ENCODE measurements around the gene ASB11. TPM values are rescaled to one million over a fixed set of nuclear protein-coding genes. Genes with fewer than 3 reads are reported as not detected.
"Not testable (repeated sequence)": the region's sequence is repeated elsewhere in the genome, so short reads cannot be mapped to it uniquely, and the experiment has no call there.

Gene ASB11
- total RNA-seq, 1 donor from 2014 or later: not detected

DNA sequence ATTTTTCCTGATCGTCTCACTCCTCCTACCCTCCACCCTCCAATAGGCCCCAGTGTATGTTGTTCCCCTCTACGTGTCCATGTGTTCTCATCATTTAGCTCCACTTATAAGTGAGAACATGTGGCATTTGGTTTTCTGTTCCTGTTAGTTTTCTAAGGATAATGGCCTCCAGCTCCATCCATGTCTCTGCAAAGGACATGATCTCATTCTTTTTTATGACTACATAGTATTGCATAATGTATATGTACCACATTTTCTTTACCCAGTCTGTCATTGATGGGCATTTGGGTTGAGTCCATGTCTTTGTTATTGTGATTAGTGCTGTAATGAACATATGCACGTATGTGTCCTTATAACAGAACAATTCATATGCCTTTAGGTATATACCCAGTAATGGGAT, 9.5 kb downstream of the ASB11 start:
- not testable (repeated sequence) for DNase-seq

GRCh38 chrX:15301924-15302323, 13.5 kb downstream of the ASB11 start:
- DNase-seq: no peak

DNA sequence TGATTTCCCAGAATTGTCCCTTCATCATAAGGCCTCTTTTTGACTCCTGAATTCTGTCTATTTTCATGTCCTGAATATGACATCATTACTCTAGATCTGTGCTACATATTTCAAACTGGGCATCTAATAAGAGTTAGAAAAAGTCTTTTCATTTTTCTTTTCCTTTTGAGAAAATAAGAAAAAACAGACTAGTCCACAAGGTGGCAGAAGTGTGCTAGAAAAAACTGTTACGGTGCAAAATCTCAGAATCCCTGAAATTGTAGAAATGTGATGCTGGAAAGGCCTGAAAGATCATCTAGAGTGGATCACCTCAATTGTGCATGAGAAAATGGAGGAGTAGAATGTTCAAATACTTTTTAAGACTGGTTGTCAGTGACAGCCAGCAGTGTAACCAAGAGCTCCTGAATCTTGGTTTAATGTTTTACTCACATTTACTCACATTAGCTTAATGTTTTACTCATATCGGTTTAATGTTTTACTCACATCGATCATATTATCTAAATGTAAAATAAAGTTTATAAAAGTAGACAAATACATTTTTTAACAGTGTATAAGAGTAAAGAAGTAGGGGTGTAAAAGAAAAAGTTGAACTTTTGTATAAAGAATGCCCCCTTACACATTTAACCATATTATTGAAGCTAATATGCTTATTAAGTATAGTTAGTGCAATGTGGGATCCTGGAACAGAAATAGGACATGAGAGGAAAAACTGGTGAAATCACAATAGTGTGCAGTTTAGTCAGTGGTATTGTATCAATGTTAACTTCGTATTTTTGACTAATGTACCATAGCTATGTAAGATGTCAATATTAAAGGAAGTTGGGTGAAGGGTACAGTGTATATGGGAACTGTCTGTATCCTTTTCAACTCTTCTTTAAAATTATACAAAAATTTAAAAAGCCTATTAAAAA, 15.2 kb downstream of the ASB11 start:
- no peak for DNase-seq

GRCh38 chrX:15298780-15299179, 16.7 kb downstream of the ASB11 start:
- DNase-seq: no peak

DNA sequence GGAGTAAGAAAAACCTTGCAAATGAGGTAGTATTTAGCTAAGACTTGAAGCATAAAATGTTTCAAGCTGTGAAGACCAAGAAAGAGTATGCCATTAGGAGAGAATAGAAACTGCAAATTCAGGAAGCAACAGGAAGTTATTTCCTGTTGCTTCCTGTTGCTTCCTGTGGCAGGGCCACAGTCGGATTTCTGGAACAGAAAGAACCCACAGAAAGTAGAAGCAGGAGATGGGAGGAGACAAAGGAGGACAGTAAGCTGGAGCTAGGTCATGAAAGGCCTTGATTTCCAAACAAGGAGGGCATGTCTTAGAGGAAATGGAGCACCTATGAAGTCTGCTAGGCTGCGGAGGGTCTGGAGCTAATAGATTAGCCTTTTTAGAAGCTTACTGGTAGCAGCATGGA, 17.2 kb downstream of the ASB11 start:
- no peak for DNase-seq

- DNase-seq: no peak
These were observed 22.0 kb downstream of the ASB11 start for GRCh38 chrX:15293451-15293850.

DNA sequence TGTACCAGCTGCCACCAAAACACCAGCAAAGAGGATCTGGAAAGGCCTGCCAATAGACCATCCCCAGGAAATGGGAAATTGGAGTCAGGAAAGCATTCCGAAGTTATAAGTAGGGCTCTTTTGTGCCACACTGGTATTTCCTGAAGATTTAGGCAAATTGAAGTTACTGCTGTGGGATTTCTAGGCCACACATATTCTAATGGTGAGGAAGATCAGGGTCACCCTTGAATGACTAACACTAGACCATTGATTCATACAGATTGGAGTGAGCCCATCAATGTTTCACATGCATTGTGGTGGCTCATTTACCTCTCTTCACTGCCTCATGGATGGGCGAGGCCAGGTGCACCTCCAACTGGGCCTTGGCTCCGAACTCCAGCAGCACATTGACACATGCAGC, 22.6 kb downstream of the ASB11 start:
- no peak for DNase-seq

- DNase-seq: no peak
These were observed 37.8 kb downstream of the ASB11 start for GRCh38 chrX:15277604-15278003.

DNA sequence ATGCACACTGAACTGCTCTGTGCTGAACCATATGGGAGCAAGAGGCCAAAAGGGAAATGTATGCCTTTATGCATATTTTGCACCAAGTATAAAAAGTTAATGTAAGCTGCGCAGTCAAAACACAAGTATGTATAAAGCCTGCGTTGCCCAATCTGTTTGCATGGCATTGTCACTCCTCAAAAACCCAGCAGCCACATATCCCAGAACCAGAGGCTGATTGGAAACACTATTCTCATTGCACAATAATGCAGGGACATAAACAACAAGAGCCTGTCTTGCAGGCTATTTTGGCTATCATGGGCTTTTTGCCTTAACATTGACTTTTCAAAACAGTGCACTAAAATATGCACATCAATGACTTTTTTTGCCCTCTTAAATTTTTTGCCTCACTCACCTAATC, 40.5 kb downstream of the ASB11 start:
- DNase-seq: no peak

DNA sequence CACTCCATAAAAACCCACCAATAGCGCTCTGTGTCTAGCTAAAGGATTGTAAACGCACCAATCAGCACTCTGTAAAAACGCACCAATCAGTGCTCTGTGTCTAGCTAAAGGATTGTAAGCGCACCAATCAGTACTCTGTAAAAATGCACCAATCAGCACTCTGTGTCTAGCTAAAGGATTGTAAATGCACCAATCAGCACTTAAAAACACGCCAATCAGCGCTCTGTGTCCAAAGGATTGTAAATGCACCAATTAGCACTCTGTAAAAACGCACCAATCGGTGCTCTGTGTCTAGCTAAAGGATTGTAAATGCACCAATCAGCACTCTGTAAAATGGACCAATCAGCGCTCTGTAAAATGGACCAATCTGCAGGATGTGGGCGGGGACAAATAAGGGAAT, 42.2 kb downstream of the ASB11 start:
- not testable (repeated sequence) for DNase-seq

DNA sequence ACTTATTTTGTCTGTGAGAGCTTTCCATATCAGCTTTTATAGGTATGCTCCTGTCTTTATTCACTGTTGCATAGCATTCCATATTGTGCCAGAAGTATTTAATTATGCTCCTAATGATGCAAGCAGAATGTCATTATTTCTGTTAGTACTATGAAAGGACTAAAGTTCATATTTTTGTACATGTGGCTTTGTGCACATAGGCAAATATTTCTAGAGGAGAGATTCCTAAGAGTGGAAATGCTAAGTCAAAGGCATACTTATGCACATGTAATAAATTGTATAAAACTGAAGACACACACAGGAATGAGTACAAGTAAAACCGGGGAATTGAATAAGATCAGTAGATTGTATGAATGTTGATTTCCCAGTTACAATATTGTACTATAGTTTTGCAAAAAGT, 43.7 kb downstream of the ASB11 start:
- no peak for DNase-seq

- DNase-seq: no peak
These were observed 45.6 kb downstream of the ASB11 start, which contains the start of gene ASB9 for GRCh38 chrX:15269618-15270521. Gene ASB9, minus strand, starts transcription at chrX:15270083. Its CDS starts 209 bp downstream, at chrX:15269874.

DNA sequence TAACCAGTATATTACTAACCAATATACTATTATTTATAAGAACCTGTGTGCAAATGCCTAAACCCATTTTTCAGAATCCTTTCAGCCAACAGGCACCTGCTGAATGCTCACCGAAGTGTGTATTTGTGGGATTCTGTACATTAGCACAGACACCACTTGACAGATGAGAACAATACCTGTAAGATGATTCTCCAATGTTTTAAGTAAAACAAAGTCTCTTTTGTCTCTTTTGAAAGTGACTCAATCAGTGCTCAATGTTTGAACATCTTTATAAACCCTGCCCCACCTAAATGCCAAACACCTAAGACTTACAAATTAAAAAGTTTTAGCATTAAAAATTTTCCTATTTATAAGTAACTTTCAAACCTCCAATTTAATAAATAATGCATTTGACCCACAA, 46.3 kb downstream of the ASB11 start:
- no peak for DNase-seq

- no peak for DNase-seq
These were observed 60.6 kb downstream of the ASB11 start for GRCh38 chrX:15254852-15255251.

DNA sequence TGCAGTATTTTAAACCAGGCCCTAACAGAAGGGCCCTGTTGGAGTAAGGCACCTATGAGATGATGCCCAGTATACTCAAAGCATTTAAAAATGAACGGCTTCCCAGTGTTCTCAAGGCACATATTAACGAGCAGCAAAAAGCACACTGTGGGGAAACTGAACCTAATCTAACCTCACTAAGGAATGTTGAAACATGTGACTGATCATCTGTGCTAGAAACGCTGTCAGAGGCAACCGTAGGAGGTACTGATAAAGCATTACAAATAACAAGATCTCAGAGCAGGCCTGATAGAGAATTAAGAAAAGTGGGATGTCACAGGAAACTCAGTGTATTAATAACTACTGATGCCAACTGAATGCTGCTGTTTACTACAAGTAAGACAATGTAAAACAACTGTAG, 69.5 kb downstream of the ASB11 start:
- DNase-seq: no peak

- DNase-seq: no peak
These were observed 71.0 kb downstream of the ASB11 start for GRCh38 chrX:15244421-15244820.

DNA sequence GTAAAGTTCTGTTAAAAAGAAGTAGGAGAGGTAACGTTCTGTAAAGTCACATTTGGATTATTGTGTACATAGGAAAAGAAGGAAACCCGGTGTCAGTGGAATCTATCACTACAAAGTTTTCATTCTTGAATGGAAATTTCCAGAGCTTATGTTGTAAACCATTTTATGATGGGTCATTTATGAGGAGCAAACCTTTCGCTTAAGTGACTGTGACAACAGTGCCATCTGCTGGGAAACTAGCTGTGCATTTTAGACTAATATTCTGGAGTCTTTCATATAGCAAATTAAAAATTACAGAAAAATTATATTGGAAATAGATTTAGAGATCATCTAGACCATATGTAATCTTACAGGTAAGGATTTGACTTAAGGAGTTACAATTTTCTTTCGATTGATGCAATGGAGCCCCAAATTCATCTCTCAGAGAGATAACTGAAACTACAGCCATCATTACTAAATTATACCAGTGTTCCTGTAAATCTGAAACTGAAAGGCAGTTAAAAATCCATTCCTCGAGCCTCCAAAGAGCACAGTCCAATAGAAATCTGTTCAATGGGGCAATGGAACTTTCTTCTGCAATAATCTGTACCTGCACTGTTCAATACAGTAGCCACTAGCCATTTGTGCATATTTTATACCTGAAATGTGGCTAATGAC, 72.4 kb downstream of the ASB11 start:
- DNase-seq: peak; percentile 1

- DNase-seq: no peak
These were observed 74.1 kb downstream of the ASB11 start for GRCh38 chrX:15241301-15241700.

GRCh38 chrX:15240414-15240813, 75.0 kb downstream of the ASB11 start:
- DNase-seq: no peak

DNA sequence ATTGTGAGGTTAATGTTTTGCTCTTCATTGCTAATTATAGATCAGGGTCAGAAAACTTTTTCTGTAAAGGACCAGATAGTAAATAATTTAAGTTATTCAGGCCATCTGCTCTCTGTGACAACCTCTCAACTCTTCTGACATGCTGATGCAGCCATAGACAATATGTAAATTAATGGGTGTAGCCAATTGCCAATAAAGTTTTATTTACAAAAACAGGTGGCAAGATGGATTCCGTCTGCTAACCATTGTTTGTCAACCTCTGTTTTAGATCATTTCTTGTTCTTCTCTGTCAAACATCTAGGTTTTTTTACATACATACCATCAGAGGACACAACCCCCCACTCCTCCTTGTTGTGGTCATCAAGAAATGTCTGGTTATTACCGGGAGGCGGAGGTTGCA, 79.3 kb downstream of the ASB11 start:
- DNase-seq: no peak

- no peak for DNase-seq
These were observed 80.4 kb downstream of the ASB11 start for GRCh38 chrX:15235001-15235400.

DNA sequence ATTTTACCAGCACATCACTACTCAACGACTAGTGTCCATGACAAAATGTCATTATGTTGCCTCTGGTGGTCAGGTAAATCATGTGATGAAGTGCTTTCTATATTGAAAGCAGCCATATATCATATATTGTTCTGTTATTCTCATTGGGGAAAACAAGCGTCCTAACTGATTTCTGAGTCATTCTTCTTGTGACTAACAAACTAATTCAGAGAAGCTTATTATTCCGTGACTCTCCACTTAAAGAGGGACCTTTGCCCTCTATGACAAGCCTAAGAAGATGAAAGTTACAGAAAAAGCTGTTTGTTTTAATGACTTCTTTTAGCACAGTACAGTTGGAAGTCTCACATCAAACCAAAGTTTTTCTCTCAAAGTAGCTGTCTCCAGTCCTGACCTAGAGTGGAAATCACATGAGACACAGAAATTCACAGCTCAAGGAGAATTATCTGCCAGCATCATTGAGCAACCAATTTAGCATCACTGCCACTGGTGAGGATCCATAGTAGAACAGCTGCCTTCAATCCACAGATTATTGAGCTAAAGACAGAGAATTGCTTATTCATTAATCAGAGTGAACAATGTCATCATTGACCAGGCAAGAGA, 81.9 kb downstream of the ASB11 start:
- DNase-seq: no peak
